GM21367 (cell line): ENCODE measurements around the gene LMO7.

Experiments used
- ATAC-seq: cut with Tn5 transposase; IDR thresholded peaks from one replicate; pipeline ENCODE4 v1.9.1; 2021; ENCODE audit not compliant: unreplicated experiment

The LMO7 gene

DNA sequence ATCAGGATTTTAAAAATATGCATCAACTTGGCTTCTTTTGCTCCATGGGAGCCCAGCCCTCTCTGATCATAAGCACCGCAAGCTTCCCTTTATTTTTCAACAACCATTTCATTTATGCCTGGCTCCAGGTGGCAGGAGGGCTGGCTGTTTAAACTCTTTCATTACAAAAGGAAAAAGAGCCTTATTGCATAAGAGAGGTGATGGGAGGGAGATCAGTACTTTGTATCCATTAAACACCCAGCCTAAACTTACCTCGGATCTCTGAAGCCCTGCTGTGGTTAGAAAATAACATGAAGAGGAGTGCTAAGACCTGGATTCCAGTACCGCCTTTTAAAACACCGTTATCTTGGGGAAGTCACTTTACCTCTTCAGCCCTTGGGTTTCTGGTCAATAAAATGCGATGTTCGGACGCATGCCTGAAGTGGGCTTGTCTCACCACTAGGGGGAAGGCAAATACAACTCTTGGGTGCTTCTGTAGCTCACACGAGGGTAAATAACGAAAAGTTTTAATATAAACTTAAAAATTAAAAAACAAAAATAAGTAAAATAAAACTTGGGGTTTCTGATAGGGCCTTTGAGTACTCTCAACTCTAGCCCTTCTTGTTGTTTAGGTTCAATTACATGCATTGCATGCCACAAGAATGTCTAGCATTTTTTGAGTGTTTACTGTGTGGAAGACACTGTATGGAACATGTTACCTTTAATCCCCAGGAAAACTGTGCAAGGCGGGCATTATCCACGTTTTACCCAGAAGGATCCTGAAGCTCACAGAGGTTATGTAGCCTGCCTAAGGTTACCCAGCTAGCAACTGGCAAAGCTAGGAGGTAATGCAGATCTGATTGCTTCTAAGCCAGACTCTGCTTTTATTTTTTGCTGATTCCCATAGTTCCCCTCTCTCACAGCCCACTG is 240.3 kb downstream of the LMO7 start:
- ATAC-seq = peak; percentile 97

DNA sequence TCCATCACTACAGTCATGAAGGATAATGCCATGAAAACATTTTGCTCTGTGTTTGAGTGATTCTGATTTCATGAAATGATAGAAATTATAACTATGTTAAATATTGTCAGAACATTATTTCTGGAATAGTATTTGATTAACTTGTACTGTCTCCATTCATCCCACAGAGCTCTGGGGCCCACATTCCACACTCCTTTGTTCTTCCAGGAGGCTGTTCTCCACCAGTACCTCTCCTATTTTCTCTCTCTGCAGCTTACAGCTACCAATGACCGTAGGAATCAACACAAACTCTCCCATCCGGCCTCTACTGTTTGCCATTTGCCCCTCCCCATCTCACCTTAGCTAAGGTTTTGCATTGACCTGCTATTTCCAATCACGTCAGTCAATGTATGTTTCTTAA is 240.9 kb downstream of the LMO7 start:
- ATAC-seq = no peak

DNA sequence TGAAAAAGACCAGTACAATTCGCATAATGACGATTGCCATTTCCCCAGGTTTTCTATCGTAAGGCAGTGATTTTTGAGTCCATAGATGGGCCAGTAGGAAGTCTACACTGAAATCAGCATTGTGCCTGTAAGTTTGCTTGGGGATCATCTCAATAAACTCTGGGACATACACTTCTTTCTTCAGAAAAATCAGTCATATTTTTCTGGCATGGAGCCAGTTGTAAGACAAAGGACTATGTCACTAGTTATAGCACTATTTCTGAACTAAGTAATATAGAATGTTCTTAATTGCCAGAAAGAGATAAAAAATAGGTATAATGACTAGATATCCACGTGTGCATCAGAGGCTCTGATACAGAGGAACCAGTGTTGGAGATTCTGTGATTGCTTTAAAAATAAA is 243.5 kb downstream of the LMO7 start:
- ATAC-seq = no peak

DNA sequence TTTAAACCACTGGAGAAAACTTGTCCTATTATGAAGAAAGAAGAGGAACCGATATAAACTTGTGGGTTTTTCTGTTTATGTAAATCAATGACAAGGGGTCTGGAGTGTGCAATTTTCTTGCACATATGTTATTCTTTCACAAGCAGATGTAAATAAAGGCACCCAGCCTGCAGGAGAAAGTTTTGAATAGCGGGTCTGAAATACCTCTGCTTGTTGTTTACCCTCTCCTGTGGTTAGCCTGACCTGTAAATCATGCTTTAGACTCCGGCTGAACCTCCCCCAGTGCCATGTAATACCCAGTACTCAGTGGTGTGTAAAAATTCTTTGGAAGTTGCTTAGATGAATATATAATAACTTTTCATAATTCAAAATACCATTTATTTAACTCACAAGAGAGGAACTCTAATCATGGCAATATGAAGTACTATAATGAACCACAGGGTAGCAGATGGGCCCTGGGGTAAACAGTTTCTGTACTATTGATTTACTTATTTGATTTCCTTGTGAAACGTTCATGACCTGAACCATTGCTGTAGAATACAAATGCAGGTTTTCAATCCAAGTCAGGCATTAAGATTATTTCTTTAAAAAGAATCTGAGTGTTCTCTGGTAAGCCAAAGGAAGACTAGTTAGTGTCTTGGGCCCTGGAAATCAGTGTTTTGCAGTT is 245.1 kb downstream of the LMO7 start:
- no peak for ATAC-seq

DNA sequence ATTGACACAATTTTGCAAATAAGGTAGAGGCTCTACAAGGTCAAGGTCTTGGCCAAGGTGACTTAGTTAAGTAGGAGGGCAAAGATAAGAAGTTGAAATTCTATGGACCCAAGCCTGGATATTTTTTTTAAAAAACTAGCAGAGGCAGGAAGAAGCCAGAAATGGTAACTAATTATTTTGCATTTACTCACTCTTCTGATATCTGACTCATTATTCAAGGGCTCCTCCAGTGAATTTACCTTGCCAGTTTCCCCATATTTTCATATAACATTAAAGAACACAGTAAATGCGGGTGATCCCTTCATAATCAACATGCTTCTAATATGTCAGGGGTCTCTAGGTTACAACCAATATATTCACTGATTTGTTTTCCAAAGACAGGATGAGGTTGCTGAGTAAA is 246.1 kb downstream of the LMO7 start:
- no peak for ATAC-seq

DNA sequence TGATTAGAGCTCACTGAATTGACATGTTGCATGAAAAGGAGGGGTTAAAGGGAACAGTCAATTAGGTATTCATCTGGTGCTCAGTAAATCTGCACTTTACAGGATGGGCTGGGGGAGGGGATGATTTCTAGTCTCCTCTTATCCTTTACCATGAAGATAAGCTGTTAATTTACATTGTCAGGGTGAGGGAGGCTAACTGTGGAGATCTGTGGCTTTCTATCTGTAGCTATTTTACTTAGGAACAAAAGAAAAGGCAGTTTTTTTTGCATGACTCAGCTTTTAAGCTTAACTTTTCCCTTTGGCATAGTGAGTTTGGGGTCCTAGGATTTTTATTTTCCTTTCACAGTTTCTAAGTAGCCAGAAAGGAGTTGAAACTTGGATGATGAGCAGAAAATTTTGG is 253.3 kb downstream of the LMO7 start:
- ATAC-seq = no peak

DNA sequence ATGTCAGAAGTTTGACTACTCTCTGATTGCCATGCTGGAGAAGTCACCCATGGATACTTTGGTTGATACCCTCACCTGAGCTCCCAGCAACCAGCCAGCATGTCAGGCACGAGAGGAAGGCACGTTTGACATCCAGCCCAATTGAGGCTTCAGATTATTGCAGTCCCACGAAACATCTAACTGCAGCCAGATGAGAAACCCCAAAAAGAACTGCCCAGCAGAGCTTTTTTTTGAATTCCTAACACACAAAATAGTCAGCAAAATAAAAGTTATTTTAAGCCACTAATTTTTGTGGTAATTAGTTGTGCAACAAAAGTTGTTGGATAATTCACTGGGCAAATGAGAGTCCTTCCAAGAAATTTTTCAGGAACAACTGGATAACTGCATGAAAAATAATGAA is 259.0 kb downstream of the LMO7 start:
- ATAC-seq = no peak

DNA sequence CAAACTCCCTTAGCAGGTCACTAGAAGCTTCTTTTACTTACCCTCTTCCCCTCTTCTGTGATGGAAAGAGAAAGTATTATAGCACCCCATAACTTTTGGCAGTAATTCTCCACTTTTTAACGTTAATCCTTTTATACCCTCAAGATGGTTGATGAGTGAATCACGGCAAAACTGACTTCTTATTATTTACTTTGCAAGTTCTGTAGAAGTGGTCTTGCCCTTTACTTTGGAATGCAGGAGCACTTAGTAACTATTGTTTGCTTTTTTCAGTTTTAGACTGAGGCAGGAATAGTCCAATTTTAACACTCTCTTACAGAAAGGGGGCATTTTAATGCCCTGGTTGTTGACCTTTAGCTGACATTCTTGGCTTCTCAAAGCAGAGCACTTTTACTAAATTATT is 260.1 kb downstream of the LMO7 start:
- ATAC-seq = no peak

DNA sequence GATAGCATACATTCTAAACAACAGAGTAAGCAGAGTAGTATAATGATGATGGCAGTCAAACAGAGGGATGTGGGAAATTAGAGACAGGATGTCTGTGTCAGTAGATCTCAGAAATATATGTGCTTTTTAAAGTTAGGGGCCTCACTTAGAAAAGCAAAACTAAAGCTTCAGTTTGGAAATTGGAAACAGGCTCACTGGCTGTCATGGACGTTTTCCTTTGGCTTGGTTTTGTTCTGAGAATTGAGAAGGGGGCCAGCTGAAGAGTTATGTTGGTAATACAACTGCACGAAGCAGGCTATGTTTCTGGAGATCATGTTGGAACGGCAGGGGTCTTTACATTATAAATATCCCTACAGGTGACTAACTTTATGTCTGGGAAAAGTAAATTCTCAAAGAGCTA is 261.3 kb downstream of the LMO7 start:
- no peak for ATAC-seq

DNA sequence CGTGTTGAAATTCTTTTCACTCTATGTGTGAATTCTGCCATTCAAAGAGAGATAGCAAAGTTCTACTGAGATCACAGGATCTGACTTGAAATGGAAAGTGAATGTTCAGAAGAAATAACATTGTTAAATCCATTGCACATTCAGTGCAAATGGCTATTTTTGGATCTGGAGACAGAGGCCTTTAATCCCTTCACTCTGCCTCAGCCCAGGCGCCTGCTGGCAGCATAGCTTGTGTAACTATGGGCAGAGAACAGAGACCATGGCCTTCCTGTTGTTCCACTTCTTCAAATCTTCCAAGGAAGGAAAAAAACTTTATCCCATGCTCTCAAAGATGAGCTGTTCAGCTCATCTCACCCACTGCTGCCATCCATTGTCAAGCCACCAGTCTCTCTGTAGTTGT is 265.4 kb downstream of the LMO7 start:
- no peak for ATAC-seq

DNA sequence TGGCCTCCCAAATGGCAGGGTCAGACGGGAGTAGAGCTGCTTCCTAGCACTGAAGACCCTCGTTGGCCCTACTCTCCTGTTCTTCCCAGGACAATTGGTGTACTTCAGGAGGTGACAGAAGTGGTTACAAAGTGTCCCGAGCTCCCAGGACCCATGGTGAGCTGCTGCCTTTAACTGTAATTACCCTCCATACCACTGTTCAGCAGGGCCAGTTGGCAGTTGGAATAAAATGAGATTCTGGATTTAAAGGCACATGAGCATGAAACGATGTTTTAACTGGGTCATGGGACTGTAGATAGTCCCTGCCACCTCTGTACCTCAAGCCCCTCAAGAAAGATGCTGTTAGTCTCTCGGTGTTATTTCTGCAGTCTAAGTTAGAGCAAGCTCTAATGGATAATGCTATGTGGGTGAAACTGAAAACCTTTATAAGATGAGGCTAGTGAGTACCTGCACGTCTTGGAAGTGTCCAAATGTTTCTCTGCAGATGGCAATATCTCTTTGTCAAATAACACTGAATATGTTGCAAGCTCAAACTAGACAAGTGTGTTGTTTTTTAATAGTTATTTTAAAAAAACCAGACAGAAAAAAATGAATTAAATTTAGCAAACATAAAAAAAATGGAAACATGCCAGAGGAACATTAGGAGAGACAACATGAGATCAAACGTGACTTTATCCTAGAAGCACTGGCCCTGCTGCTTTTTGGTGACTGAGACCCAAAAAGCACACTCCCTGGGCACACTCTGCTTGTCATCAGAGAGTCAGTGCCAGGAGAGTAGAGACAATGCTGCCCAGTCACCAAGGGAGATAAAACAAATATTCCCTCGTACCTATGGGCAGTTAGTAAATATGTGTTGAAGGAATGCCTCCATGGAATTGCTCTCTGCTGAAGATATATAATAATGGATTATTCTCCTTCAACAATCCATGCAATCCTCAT is 266.3 kb downstream of the LMO7 start:
- no peak for ATAC-seq

DNA sequence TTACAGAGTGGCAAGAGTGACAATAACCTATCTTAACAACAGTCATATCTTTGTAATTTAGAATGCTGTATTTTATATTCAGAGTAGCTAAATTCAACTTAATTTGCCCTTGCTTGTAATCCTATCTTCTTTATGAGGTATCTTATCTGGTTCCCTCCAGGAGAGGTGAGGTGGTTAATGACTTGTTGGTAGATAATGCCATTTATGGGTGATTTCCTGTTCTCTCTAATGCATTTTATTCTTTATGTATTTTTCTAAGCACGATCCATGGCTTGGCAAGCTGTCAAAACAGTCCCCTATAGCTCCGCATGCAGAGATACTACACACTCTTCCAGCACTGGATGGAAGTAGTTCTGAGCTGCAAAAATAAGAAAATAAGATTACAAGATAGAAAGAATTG is 267.9 kb downstream of the LMO7 start:
- no peak for ATAC-seq

DNA sequence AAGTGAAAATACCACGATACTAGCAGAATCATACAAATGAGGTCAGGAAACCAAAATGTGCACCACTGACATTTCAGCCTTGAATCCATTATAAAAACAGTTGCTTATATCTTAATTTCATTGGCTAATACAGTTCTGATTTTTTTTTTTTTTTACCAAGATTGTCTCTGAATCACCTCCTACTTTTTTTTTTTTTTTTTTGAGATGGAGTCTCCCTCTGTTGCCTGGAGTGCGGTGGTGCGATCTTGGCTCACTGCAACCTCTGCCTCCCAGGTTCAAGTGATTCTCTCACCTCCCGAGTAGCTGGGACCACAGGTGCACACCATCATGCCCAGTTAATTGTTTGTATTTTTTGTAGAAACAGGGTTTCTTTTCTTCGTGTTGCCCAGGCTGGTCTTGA is 270.2 kb downstream of the LMO7 start:
- no peak for ATAC-seq

DNA sequence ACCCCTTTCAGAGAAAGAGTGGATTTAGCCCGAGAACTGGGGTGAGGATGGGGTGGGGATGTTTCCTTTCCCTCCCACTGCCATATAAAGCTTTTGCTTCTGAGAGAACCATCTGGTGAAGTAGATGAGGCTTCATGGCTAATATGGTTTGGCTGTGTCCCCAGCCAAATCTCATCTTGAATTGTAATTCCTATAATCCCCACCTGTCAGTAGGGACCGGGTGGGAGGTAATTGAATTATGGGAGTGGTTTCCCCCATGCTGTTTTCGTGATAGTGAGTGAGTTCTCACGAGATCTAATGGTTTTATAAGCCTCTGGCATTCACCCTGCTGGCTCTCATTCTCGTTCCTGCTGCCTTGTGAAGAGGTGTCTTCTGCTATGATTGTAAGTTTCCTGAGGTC is 270.9 kb downstream of the LMO7 start:
- no peak for ATAC-seq

DNA sequence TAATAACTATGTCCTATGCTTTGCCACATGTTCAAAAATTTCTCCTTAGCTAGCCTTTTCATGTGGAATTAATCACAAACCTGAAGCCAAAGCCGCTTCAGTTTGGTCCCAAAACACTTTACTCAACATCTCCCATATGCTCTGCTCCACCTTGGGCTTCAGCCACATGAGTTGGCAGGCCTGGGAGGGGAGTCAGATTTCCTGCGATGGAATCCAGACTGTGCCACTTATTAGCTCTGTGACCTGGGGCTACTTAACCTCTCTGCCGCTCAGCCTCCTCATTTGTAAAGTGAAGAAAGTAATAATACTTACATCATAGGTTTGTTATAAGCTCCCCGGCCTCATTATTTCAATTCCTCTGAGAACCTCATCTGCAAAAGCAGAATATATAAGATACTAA is 272.0 kb downstream of the LMO7 start:
- no peak for ATAC-seq
